Keratinocyte (primary cell): Measurements from ENCODE around the gene SOST.

ENCODE experiments used
- EZH2 ChIP-seq: IDR thresholded peaks from one replicate; pipeline ENCODE4 v1.6.1; 2012; ENCODE audit warnings: inconsistent platforms, mild to moderate bottlenecking, low read length, moderate library complexity
- TF ChIP-seq, protein P1 (sequence below), 3 experiments: IDR thresholded peaks in 1 of 3; conservative IDR thresholded peaks in 1 of 3; optimal IDR thresholded peaks in 1 of 3; 2 replicates in 2 of 3; 3 replicates in 1 of 3; pipeline versions ENCODE3 to v1.5.1; 2011; ENCODE audit warnings: low read length in 3 of 3, mild to moderate bottlenecking in 3 of 3, moderate library complexity in 2 of 3, control low read depth in 1 of 3, inconsistent platforms in 1 of 3; ENCODE audit not compliant: insufficient read depth in 2 of 3; ENCODE audit errors: extremely low read depth in 1 of 3

DNA sequence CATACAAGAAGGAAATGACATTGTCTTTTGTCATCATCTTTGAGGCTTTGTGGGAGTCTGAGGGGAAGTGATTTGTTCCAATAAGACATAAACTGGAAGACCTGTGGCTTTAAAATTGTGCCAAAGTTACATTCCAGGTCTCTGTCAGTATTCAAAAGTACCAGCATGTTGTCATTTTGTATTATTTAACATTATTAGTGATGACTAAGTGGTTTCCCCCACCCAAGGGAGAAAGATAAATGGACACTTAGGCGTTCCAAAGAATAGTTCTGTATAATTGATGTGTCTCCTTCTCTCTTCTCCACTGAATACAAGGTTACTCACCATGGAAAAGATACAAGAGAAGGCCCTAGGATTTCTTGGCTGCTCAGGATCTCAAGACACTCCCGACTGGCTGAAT, 25.5 kb upstream of the SOST start:
- TF ChIP-seq, protein P1, sequence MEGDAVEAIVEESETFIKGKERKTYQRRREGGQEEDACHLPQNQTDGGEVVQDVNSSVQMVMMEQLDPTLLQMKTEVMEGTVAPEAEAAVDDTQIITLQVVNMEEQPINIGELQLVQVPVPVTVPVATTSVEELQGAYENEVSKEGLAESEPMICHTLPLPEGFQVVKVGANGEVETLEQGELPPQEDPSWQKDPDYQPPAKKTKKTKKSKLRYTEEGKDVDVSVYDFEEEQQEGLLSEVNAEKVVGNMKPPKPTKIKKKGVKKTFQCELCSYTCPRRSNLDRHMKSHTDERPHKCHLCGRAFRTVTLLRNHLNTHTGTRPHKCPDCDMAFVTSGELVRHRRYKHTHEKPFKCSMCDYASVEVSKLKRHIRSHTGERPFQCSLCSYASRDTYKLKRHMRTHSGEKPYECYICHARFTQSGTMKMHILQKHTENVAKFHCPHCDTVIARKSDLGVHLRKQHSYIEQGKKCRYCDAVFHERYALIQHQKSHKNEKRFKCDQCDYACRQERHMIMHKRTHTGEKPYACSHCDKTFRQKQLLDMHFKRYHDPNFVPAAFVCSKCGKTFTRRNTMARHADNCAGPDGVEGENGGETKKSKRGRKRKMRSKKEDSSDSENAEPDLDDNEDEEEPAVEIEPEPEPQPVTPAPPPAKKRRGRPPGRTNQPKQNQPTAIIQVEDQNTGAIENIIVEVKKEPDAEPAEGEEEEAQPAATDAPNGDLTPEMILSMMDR (optimal IDR thresholded peaks at IDR 0.05 in 1 of 3, IDR thresholded peaks at IDR 0.05 in 1 of 3, conservative IDR thresholded peaks at IDR 0.05 in 1 of 3; ENCODE audit: extremely low read depth in 1 of 3, insufficient read depth in 2 of 3, low read length in 3 of 3), result no peak
- TF ChIP-seq EZH2, result no peak
